AG04450 (cell line): ENCODE results near the gene RNU2-1. TPM values are rescaled to one million over a fixed set of nuclear protein-coding genes. Genes with fewer than 3 reads are reported as not detected.
"Not testable (repeated sequence)": the region's sequence is repeated elsewhere in the genome, so short reads cannot be mapped to it uniquely, and the experiment has no call there.

ENCODE experiments used
- CTCF ChIA-PET: fragments of 300-600, 350-600 bp; formaldehyde crosslinking; extraction: SDS; loops from one replicate; lab custom pipeline; 2022; ENCODE audit warnings: antibody characterized with exemption, inconsistent platforms; lab: Charles Lee
- POLR2A ChIA-PET: fragments of 350-600 bp; formaldehyde crosslinking; extraction: SDS; loops from one replicate; lab custom pipeline; 2021; ENCODE audit warnings: antibody characterized with exemption, inconsistent platforms; lab: Yijun Ruan, JAX
- DNase-seq: peaks from one replicate; pipeline ENCODE4 v3.0.0-alpha.2; 2011; ENCODE audit warnings: low read depth, low spot score
- H3K27ac ChIP-seq: one replicate; pipeline ENCODE4 v1.5.1; 2012; ENCODE audit warnings: low read depth, low read length, control low read depth
- H3K27me3 ChIP-seq: one replicate; pipeline ENCODE4 v1.6.0; 2012; ENCODE audit warnings: low read length; ENCODE audit not compliant: control insufficient read depth, insufficient read depth
- H3K4me3 ChIP-seq: 2 replicates; pipeline ENCODE4 v1.5.1; 2011; ENCODE audit warnings: mild to moderate bottlenecking, low read depth, low read length, control low read depth
- H3K9me3 ChIP-seq: 2 replicates; pipeline ENCODE4 v1.5.1; 2012; ENCODE audit warnings: low read length; ENCODE audit not compliant: control insufficient read depth, insufficient read depth
- polyA plus RNA-seq: library from polyadenylated mRNA; depleted of rRNA; stranded (reverse); fragments of >200 nt; gene quantifications from 2 replicates; pipeline ENCODE4 v1.2.3, GENCODE V29; 2011
- TF ChIP-seq, protein P1 (sequence below): IDR thresholded peaks from 2 replicates; pipeline ENCODE4 v1.5.1; 2011; ENCODE audit warnings: low read depth, low read length, control low read depth, inconsistent platforms

RNU2-1 gene
- polyA plus RNA-seq, 1 experiment: not detected

DNA sequence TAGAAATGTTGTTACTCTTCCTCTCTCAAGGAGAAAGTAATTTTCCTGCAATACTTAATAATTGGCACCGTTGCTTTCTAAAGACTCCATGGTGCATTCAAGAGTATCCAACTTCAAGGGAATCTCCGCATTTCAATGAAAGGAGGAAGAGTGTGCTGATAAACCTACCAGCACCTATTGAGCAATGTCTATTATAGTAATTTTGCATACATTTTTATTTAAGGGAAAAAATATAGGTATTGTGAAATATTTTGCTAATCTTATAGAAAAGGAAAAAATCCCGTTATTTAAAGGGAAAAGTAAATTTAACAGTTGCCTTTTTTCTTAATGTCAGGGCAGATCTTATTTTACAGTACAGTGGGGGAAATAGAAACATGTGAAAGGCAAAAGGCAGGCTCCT, 23.2 kb downstream of the RNU2-1 start:
- CTCF ChIA-PET: no interaction called here
- no peaks in the 10 kb centered on the region for H3K27me3 ChIP-seq
- POLR2A ChIA-PET: interaction anchor here (2.2 to 2.9 kb wide), 2 partner anchors 105 to 212 kb away, joined by 11 to 31 read pairs; partner anchors contain the start of gene RPL27
- no peak for DNase-seq
- no peak overlapping the region for H3K4me3 ChIP-seq
- TF ChIP-seq, protein P1, sequence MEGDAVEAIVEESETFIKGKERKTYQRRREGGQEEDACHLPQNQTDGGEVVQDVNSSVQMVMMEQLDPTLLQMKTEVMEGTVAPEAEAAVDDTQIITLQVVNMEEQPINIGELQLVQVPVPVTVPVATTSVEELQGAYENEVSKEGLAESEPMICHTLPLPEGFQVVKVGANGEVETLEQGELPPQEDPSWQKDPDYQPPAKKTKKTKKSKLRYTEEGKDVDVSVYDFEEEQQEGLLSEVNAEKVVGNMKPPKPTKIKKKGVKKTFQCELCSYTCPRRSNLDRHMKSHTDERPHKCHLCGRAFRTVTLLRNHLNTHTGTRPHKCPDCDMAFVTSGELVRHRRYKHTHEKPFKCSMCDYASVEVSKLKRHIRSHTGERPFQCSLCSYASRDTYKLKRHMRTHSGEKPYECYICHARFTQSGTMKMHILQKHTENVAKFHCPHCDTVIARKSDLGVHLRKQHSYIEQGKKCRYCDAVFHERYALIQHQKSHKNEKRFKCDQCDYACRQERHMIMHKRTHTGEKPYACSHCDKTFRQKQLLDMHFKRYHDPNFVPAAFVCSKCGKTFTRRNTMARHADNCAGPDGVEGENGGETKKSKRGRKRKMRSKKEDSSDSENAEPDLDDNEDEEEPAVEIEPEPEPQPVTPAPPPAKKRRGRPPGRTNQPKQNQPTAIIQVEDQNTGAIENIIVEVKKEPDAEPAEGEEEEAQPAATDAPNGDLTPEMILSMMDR: no peak
- H3K27ac ChIP-seq: no peak overlapping the region
- no peaks in the 10 kb centered on the region for H3K9me3 ChIP-seq

DNA sequence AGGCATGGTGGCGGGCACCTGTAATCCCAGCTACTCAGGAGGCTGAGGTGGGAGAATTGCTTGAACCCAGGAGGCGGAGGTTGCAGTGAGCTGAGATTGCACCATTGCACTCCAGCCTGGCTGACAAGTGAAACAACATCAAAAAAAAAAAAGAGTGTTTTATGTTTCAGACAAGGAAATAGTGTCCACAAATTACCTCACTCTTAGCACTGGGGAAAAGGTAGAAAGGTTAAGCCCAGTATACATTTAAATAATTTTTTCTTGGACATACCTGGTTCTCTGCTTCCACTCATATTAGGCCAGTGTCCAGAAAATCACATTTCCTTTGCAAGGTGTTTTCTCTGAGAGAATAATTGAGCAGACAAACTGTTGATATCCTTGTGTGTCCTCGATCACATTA, 30.8 kb downstream of the RNU2-1 start:
- H3K9me3 ChIP-seq, CTCF ChIA-PET, H3K27ac ChIP-seq, H3K4me3 ChIP-seq, H3K27me3 ChIP-seq, DNase-seq, POLR2A ChIA-PET: not testable (repeated sequence)

DNA sequence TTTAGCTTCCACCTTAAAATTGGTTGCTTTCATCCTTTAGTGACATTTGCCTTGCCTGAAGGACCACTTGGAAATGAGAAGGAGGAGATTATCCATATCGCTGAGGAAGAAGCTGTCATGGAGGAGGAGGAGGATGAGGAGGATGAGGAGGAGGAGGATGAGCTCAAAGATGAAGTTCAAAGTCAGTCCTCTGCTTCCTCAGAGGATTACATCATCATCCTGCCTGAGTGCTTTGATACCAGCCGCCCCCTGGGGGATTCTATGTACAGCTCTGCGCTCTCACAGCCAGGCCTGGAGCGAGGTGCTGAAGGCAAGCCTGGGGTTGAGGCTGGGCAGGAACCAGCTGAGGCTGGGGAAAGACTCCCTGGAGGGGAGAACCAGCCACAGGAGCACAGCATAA, 33.6 kb downstream of the RNU2-1 start:
- POLR2A ChIA-PET: interaction anchor here (0.6 to 1.1 kb wide), 3 partner anchors 20 to 135 kb away, joined by 3 to 8 read pairs (median 3); no protein-coding TSS in a partner anchor
- Histone ChIP-seq H3K9me3 (no peaks in the 10 kb centered on the region), H3K27me3 (no peaks in the 10 kb centered on the region), H3K27ac (peak overlapping the region; percentile 11), H3K4me3 (no peak overlapping the region)
- TF ChIP-seq, protein P1: no peak
- CTCF ChIA-PET: interaction anchor here (1.9 kb wide), 1 partner anchor 202 kb away, joined by 4 read pairs; the partner anchor contains the start of gene RPL27
- no peak for DNase-seq

DNA sequence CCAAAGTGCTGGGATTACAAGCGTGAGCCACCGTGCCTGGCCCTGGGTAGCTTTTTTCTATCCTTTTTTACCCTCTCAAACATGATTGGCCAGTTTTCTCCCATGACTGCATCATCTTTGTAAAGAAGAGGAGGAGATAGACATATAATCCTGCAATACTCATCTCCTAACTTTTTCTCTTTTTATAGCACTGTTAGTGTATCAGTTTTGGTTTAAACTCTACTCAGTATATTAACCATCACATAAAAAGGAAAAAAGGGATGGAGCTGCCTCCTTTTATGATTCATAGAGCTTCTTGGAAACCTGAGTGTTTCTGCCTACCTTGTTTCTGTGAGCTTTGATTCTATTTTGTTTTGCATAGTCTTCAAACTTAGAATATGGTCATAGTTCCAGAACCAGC, 34.1 kb downstream of the RNU2-1 start:
- no peak for DNase-seq
- TF ChIP-seq, protein P1: no peak
- ChIA-PET CTCF (interaction anchor here (1.9 kb wide), 1 partner anchor 202 kb away, joined by 4 read pairs; the partner anchor contains the start of gene RPL27), POLR2A (interaction anchor here (0.6 to 1.1 kb wide), 3 partner anchors 20 to 135 kb away, joined by 3 to 8 read pairs (median 3); no protein-coding TSS in a partner anchor)
- Histone ChIP-seq H3K4me3 (no peak overlapping the region), H3K27me3 (no peaks in the 10 kb centered on the region), H3K9me3 (no peaks in the 10 kb centered on the region), H3K27ac (no peak overlapping the region)

DNA sequence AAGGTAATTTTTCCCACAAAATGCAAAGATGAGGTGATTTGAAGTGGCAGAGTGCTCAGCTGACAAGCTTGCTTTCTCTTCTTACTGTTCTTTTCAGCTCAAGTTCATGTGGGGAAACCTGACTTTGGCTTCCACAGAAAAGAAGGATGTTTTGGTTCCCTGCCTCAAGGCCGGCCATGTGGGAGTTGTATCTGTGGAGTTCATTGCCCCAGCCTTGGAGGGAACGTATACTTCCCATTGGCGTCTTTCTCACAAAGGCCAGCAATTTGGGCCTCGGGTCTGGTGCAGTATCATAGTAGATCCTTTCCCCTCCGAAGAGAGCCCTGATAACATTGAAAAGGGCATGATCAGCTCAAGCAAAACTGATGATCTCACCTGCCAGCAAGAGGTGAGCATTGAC, 40.5 kb downstream of the RNU2-1 start:
- no peak for DNase-seq
- no peaks in the 10 kb centered on the region for H3K27me3 ChIP-seq
- no peak overlapping the region for H3K4me3 ChIP-seq
- TF ChIP-seq, protein P1: no peak
- no peak overlapping the region for H3K27ac ChIP-seq
- H3K9me3 ChIP-seq: no peaks in the 10 kb centered on the region
- ChIA-PET POLR2A (interaction anchor here (1.6 kb wide), 1 partner anchor 22 kb away, joined by 13 read pairs; no protein-coding TSS in a partner anchor), CTCF (interaction anchor here (0.5 kb wide), 1 partner anchor 570 kb away, joined by 3 read pairs; no protein-coding TSS in a partner anchor)

DNA sequence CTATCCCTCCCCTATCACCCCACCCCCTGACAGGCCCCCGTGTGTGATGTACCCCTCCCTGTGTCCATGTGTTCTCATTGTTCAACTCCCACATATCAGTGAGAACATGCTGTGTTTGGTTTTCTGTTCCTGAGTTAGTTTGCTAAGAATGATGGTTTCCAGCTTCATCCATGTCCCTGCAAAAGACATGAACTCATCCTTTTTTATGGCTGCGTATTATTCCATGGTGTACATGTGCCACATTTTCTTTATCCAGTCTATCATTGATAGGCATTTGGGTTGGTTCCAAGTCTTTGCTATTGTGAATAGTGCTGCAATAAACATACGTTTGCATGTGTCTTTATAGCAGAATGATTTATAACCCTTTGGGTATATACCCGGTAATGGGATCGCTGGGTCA, 47.1 kb downstream of the RNU2-1 start:
- CTCF ChIA-PET, H3K9me3 ChIP-seq, DNase-seq, H3K27ac ChIP-seq, H3K27me3 ChIP-seq, H3K4me3 ChIP-seq: not testable (repeated sequence)
- POLR2A ChIA-PET: interaction anchor here (0.7 kb wide), 2 partner anchors 47 to 130 kb away, joined by 4 to 6 read pairs; no protein-coding TSS in a partner anchor
